GM23338 (cell line): ENCODE measurements around the gene LGALS16.

Experiments
- CREB1 ChIP-seq: fragments of 250-450 bp; sonication (Bioruptor Pico); IDR thresholded peaks from 2 replicates; pipeline ENCODE4 v1.5.0; 2020; ENCODE audit warnings: low read depth, mild to moderate bottlenecking, moderate library complexity
- EZH2 ChIP-seq: fragments of 200-600 bp; sonication (generic); IDR thresholded peaks from one replicate; pipeline ENCODE4 v1.8.0; 2017; ENCODE audit warnings: antibody characterized with exemption, mild to moderate bottlenecking, low read depth; ENCODE audit not compliant: unreplicated experiment
- EZH2phosphoT487 ChIP-seq: fragments of 200-600 bp; sonication (generic); IDR thresholded peaks from one replicate; pipeline ENCODE4 v1.8.1; 2018; ENCODE audit warnings: antibody characterized with exemption; ENCODE audit not compliant: unreplicated experiment
- JUNB ChIP-seq: IDR thresholded peaks from one replicate; pipeline ENCODE4 v1.6.1; 2016; ENCODE audit warnings: antibody characterized with exemption; ENCODE audit not compliant: unreplicated experiment
- NANOG ChIP-seq: IDR thresholded peaks from 2 replicates; pipeline ENCODE4 v1.6.1; 2016; ENCODE audit warnings: antibody characterized with exemption, borderline replicate concordance
- POLR2AphosphoS5 ChIP-seq: IDR thresholded peaks from 2 replicates; pipeline ENCODE4 v1.6.1; 2016; ENCODE audit warnings: antibody characterized with exemption, low read depth
- STAT1 ChIP-seq: IDR thresholded peaks from one replicate; pipeline ENCODE4 v1.6.1; 2016; ENCODE audit warnings: antibody characterized with exemption; ENCODE audit not compliant: unreplicated experiment
- ZNF331 ChIP-seq: fragments of 250-450 bp; sonication (Bioruptor Pico); IDR thresholded peaks from 2 replicates; pipeline ENCODE4 v1.5.0; 2020; ENCODE audit warnings: low read depth, mild to moderate bottlenecking, moderate library complexity
- TF ChIP-seq, protein P1 (sequence below), 2 experiments: fragments of 200-600 bp in 1 of 2; sonication (generic) in 1 of 2; conservative IDR thresholded peaks; 2 replicates each; pipeline versions ENCODE4 v1.5.1 to v1.6.1; 2016 to 2017; ENCODE audit warnings: antibody characterized with exemption in 2 of 2, low read depth in 2 of 2, mild to moderate bottlenecking in 2 of 2, moderate library complexity in 1 of 2
- TF ChIP-seq, protein P2 (sequence below): IDR thresholded peaks from one replicate; pipeline ENCODE4 v1.6.1; 2018; ENCODE audit warnings: antibody characterized with exemption; ENCODE audit not compliant: unreplicated experiment
- TF ChIP-seq, protein P3 (sequence below): IDR thresholded peaks from 2 replicates; pipeline ENCODE4 v1.6.1; 2016; ENCODE audit warnings: antibody characterized with exemption
- TF ChIP-seq, protein P4 (sequence below): fragments of 250-450 bp; sonication (Bioruptor Pico); IDR thresholded peaks from 2 replicates; pipeline ENCODE4 v1.5.0; 2020; ENCODE audit warnings: mild to moderate bottlenecking, moderate library complexity

DNA sequence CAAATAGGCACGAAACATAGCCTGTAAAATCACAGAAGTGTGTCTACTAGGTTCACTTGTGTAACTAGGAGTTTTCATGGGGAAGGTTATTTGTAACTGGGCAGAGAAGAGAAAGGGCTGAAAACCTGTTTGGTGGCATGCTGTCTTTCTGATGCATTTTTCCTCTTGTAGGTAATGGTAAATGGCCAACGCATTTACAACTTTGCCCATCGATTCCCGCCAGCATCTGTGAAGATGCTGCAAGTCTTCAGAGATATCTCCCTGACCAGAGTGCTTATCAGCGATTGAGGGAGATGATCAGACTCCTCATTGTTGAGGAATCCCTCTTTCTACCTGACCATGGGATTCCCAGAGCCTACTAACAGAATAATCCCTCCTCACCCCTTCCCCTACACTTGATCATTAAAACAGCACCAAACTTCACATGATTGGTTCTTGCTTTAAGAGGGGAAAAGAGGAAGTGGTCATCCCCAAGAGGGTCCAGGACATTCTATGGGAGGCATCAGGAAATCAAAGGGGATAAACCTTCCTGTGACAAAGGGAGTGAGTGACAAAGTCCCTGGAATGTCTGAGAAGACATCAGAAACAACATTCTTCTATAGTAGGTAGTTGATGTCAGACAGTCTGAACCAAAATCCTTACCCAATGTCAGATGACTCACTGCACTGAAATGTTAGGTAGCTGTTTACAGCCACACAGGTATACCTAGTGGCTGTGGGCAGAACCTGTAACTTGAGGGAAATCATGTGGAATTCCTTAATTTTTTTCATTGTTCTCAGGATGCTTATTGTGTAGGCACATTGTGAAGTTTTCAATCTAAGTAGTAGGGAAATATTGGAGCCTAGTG lies 53.5 kb downstream of the LGALS16 start:
- TF ChIP-seq, protein P1, sequence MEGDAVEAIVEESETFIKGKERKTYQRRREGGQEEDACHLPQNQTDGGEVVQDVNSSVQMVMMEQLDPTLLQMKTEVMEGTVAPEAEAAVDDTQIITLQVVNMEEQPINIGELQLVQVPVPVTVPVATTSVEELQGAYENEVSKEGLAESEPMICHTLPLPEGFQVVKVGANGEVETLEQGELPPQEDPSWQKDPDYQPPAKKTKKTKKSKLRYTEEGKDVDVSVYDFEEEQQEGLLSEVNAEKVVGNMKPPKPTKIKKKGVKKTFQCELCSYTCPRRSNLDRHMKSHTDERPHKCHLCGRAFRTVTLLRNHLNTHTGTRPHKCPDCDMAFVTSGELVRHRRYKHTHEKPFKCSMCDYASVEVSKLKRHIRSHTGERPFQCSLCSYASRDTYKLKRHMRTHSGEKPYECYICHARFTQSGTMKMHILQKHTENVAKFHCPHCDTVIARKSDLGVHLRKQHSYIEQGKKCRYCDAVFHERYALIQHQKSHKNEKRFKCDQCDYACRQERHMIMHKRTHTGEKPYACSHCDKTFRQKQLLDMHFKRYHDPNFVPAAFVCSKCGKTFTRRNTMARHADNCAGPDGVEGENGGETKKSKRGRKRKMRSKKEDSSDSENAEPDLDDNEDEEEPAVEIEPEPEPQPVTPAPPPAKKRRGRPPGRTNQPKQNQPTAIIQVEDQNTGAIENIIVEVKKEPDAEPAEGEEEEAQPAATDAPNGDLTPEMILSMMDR (conservative IDR thresholded peaks at IDR 0.05; ENCODE audit: low read depth in 2 of 2) = no peak
- TF ChIP-seq EZH2 (no peak), POLR2AphosphoS5 (no peak), EZH2phosphoT487 (no peak), ZNF331 (no peak), CREB1 (CRISPR knock-in tag) (no peak), JUNB (no peak), NANOG (no peak), STAT1 (no peak)
- TF ChIP-seq, protein P2, sequence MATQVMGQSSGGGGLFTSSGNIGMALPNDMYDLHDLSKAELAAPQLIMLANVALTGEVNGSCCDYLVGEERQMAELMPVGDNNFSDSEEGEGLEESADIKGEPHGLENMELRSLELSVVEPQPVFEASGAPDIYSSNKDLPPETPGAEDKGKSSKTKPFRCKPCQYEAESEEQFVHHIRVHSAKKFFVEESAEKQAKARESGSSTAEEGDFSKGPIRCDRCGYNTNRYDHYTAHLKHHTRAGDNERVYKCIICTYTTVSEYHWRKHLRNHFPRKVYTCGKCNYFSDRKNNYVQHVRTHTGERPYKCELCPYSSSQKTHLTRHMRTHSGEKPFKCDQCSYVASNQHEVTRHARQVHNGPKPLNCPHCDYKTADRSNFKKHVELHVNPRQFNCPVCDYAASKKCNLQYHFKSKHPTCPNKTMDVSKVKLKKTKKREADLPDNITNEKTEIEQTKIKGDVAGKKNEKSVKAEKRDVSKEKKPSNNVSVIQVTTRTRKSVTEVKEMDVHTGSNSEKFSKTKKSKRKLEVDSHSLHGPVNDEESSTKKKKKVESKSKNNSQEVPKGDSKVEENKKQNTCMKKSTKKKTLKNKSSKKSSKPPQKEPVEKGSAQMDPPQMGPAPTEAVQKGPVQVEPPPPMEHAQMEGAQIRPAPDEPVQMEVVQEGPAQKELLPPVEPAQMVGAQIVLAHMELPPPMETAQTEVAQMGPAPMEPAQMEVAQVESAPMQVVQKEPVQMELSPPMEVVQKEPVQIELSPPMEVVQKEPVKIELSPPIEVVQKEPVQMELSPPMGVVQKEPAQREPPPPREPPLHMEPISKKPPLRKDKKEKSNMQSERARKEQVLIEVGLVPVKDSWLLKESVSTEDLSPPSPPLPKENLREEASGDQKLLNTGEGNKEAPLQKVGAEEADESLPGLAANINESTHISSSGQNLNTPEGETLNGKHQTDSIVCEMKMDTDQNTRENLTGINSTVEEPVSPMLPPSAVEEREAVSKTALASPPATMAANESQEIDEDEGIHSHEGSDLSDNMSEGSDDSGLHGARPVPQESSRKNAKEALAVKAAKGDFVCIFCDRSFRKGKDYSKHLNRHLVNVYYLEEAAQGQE = no peak
- TF ChIP-seq, protein P3, sequence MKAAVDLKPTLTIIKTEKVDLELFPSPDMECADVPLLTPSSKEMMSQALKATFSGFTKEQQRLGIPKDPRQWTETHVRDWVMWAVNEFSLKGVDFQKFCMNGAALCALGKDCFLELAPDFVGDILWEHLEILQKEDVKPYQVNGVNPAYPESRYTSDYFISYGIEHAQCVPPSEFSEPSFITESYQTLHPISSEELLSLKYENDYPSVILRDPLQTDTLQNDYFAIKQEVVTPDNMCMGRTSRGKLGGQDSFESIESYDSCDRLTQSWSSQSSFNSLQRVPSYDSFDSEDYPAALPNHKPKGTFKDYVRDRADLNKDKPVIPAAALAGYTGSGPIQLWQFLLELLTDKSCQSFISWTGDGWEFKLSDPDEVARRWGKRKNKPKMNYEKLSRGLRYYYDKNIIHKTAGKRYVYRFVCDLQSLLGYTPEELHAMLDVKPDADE = no peak
- TF ChIP-seq, protein P4, sequence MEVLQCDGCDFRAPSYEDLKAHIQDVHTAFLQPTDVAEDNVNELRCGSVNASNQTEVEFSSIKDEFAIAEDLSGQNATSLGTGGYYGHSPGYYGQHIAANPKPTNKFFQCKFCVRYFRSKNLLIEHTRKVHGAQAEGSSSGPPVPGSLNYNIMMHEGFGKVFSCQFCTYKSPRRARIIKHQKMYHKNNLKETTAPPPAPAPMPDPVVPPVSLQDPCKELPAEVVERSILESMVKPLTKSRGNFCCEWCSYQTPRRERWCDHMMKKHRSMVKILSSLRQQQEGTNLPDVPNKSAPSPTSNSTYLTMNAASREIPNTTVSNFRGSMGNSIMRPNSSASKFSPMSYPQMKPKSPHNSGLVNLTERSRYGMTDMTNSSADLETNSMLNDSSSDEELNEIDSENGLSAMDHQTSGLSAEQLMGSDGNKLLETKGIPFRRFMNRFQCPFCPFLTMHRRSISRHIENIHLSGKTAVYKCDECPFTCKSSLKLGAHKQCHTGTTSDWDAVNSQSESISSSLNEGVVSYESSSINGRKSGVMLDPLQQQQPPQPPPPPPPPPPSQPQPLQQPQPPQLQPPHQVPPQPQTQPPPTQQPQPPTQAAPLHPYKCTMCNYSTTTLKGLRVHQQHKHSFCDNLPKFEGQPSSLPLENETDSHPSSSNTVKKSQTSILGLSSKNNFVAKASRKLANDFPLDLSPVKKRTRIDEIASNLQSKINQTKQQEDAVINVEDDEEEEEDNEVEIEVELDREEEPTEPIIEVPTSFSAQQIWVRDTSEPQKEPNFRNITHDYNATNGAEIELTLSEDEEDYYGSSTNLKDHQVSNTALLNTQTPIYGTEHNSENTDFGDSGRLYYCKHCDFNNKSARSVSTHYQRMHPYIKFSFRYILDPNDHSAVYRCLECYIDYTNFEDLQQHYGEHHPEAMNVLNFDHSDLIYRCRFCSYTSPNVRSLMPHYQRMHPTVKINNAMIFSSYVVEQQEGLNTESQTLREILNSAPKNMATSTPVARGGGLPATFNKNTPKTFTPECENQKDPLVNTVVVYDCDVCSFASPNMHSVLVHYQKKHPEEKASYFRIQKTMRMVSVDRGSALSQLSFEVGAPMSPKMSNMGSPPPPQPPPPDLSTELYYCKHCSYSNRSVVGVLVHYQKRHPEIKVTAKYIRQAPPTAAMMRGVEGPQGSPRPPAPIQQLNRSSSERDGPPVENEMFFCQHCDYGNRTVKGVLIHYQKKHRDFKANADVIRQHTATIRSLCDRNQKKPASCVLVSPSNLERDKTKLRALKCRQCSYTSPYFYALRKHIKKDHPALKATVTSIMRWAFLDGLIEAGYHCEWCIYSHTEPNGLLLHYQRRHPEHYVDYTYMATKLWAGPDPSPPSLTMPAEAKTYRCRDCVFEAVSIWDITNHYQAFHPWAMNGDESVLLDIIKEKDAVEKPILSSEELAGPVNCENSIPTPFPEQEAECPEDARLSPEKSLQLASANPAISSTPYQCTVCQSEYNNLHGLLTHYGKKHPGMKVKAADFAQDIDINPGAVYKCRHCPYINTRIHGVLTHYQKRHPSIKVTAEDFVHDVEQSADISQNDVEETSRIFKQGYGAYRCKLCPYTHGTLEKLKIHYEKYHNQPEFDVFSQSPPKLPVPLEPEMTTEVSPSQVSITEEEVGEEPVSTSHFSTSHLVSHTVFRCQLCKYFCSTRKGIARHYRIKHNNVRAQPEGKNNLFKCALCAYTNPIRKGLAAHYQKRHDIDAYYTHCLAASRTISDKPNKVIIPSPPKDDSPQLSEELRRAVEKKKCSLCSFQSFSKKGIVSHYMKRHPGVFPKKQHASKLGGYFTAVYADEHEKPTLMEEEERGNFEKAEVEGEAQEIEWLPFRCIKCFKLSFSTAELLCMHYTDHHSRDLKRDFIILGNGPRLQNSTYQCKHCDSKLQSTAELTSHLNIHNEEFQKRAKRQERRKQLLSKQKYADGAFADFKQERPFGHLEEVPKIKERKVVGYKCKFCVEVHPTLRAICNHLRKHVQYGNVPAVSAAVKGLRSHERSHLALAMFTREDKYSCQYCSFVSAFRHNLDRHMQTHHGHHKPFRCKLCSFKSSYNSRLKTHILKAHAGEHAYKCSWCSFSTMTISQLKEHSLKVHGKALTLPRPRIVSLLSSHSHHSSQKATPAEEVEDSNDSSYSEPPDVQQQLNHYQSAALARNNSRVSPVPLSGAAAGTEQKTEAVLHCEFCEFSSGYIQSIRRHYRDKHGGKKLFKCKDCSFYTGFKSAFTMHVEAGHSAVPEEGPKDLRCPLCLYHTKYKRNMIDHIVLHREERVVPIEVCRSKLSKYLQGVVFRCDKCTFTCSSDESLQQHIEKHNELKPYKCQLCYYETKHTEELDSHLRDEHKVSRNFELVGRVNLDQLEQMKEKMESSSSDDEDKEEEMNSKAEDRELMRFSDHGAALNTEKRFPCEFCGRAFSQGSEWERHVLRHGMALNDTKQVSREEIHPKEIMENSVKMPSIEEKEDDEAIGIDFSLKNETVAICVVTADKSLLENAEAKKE = no peak
